Left kidney (tissue), 2 donors: ENCODE data around the gene PIGW. TPM values are rescaled to one million over a fixed set of nuclear protein-coding genes. Genes with fewer than 3 reads are reported as not detected.
"Not testable (repeated sequence)": the region's sequence is repeated elsewhere in the genome, so short reads cannot be mapped to it uniquely, and the experiment has no call there.

Source experiments
- DNase-seq: peaks from one replicate; pipeline ENCODE4 v3.0.0-alpha.2; 2013
- polyA plus RNA-seq: library from polyadenylated mRNA; unstranded; fragments of 120-200 nt; gene quantifications from one replicate; pipeline ENCODE4 v1.2.1, GENCODE V29; 2013; ENCODE audit not compliant: insufficient read length

Gene PIGW
- polyA plus RNA-seq, 1 donor, result 17.4 TPM

GRCh38 chr17:36506831-36507230, 28.0 kb upstream of the PIGW start:
- DNase-seq, result no peak

- DNase-seq, result no peak
Observed at GRCh38 chr17:36507266-36507665, 27.5 kb upstream of the PIGW start.

- not testable (repeated sequence) for DNase-seq
Observed at GRCh38 chr17:36508439-36508838, 26.3 kb upstream of the PIGW start.

GRCh38 chr17:36509272-36509985, 25.4 kb upstream of the PIGW start:
- DNase-seq, result no peak

GRCh38 chr17:36510636-36511035, 24.2 kb upstream of the PIGW start:
- no peak for DNase-seq

- DNase-seq, result no peak
Observed at GRCh38 chr17:36511216-36511615, 23.6 kb upstream of the PIGW start.

- DNase-seq, result no peak
Observed at GRCh38 chr17:36512641-36513040, 22.1 kb upstream of the PIGW start.

GRCh38 chr17:36514856-36515255, 19.9 kb upstream of the PIGW start:
- no peak for DNase-seq

- DNase-seq, result no peak
Observed at GRCh38 chr17:36515837-36516236, 18.9 kb upstream of the PIGW start.

- no peak for DNase-seq
Observed at GRCh38 chr17:36523113-36523512, 11.7 kb upstream of the PIGW start.

- DNase-seq, result no peak
Observed at GRCh38 chr17:36524428-36524876, 10.3 kb upstream of the PIGW start.

- no peak for DNase-seq
Observed at GRCh38 chr17:36525113-36525512, 9.7 kb upstream of the PIGW start.

GRCh38 chr17:36525888-36526287, 8.9 kb upstream of the PIGW start:
- no peak for DNase-seq

GRCh38 chr17:36527621-36528250, 7.1 kb upstream of the PIGW start:
- no peak for DNase-seq

GRCh38 chr17:36529121-36529520, 5.7 kb upstream of the PIGW start:
- no peak for DNase-seq

- DNase-seq, result no peak
Observed at GRCh38 chr17:36532435-36532975, 2.3 kb upstream of the PIGW start.

GRCh38 chr17:36533935-36534839, 600 bp upstream of the PIGW start:
- DNase-seq, result peak; percentile 59

GRCh38 chr17:36535669-36536081, 888 bp downstream of the PIGW start:
- DNase-seq, result no peak

- no peak for DNase-seq
Observed at GRCh38 chr17:36540696-36541095, 5.9 kb downstream of the PIGW start.

GRCh38 chr17:36542755-36543154, 8.0 kb downstream of the PIGW start:
- no peak for DNase-seq

GRCh38 chr17:36544044-36544306, 9.2 kb downstream of the PIGW start:
- peak; percentile 41 for DNase-seq

- peak; percentile 92 for DNase-seq
Observed at GRCh38 chr17:36544307-36545076, 9.7 kb downstream of the PIGW start, which contains the start of gene GGNBP2. GGNBP2 (plus strand) TSS chr17:36544919; CDS start chr17:36545725, 806 bp downstream.
